Ovary (tissue), 9 donors: ENCODE measurements around the gene RAB40C. TPM values are rescaled to one million over a fixed set of nuclear protein-coding genes. Genes with fewer than 3 reads are reported as not detected.
A peak's percentile ranks its signal among the peaks of the same experiment; 100 is the strongest.

Experiments
- DNase-seq, 5 donors: peaks; one replicate each; pipeline ENCODE4 v3.0.0-alpha.2; 2019 to 2020
- H3K27ac ChIP-seq, 2 donors: fragments of 200-600 bp; one replicate each; pipeline versions ENCODE4 v1.5.1 to v1.8.0; 2019 to 2022
- H3K27me3 ChIP-seq: fragments of 200-600 bp; one replicate; pipeline ENCODE4 v1.8.0; 2022
- H3K36me3 ChIP-seq: fragments of 200-600 bp; sonication (generic); one replicate; pipeline ENCODE4 v1.5.1; 2019
- H3K4me1 ChIP-seq: one replicate; pipeline ENCODE4 v1.8.1; 2013; ENCODE audit warnings: mild to moderate bottlenecking, moderate library complexity; ENCODE audit not compliant: insufficient read depth
- H3K4me3 ChIP-seq: fragments of 200-600 bp; sonication (generic); one replicate; pipeline ENCODE4 v1.5.1; 2017
- H3K9me3 ChIP-seq, 2 donors: fragments of 200-600 bp in 1 of 2; sonication (generic) in 1 of 2; one replicate each; pipeline versions ENCODE4 v1.5.1 to v1.8.1; 2013 to 2019; ENCODE audit warnings: mild to moderate bottlenecking in 1 of 2, moderate library complexity in 1 of 2
- CTCF ChIP-seq, 3 donors: fragments of 450-650 bp in 2 of 3; fragments of 200-600 bp in 1 of 3; IDR thresholded peaks; one replicate each; pipeline versions ENCODE4 v1.5.1 to v1.8.0; 2016 to 2022; ENCODE audit warnings: antibody characterized with exemption in 3 of 3, mild to moderate bottlenecking in 1 of 3
- EP300 ChIP-seq: sonication (generic); formaldehyde crosslinking; IDR thresholded peaks from one replicate; pipeline ENCODE4 v1.6.1; 2017; ENCODE audit warnings: antibody characterized with exemption
- POLR2A ChIP-seq: fragments of 450-650 bp; IDR thresholded peaks from one replicate; pipeline ENCODE4 v1.6.1; 2017; ENCODE audit warnings: antibody characterized with exemption, mild to moderate bottlenecking, moderate library complexity
- WGBS, 3 donors: extraction: QIAGEN DNeasy Blood & Tissue Kit in 1 of 3; methylation state at CpG; one replicate each; pipeline versions ENCODE4 v1.1.5 to v1.1.7; 2013 to 2017; 5-methylcytosine and 5-hydroxymethylcytosine counted together
- intact Hi-C, 4 donors: fragments of 100-400 bp; cut with DNase I; formaldehyde crosslinking; loops; one replicate each; pipeline versions ENCODE4 v1.11.0 to v1.15.1; 2022 to 2023
- polyA plus RNA-seq, 2 donors: library from polyadenylated mRNA; stranded (reverse); fragments of 200-250 nt in 1 of 2; fragments of 350-450 nt in 1 of 2; fragmentation: Illumina TruSeq in 1 of 2; extraction: RNeasy Lipid Tissue Mini Kit (QIAGEN cat#74804) in 1 of 2; gene quantifications; one replicate each; pipeline ENCODE4 v1.2.3, GENCODE V29; 2013 to 2014
- total RNA-seq, 7 donors: library from RNA; depleted of rRNA in 2 of 7; stranded (reverse); fragments of >200 nt in 2 of 7; fragmentation: NEBNext Ultra II Directional in 3 of 7; extraction: Animal tissue kit (Norgen Biotek cat#: 25700) in 3 of 7; gene quantifications; one replicate each; pipeline versions ENCODE4 v1.1.0 to v1.2.4, GENCODE V29; 2016 to 2023
- donor health status: DM: no; HTN: no; CAD: no; lungs with moderate emphysema.
- donor health status: DM: no; HTN: no; CAD: no.
- donor health status: Bipolar disorder and iron deficiency.
- donor health status: DM: yes; HTN: yes; CAD: no.
- donor health status: DM: no; HTN: no; CAD: no.
- donor health status: DM: yes; HTN: yes; CAD: no.

Gene RAB40C
- total and polyA plus RNA-seq, 9 donors = 1.9 to 24.1 (median 21.0) TPM

- no peaks in the 10 kb centered on the region for H3K9me3 ChIP-seq
- intact Hi-C loops = no loop called here
- no peaks in the 10 kb centered on the region for H3K27me3 ChIP-seq
- H3K4me1 ChIP-seq = peaks cover 2% of the 10 kb centered on the region
- H3K36me3 ChIP-seq = no peaks in the 10 kb centered on the region
- WGBS, 3 donors = 48 to 66% (median 65%) methylated on average over 24 to 41 of the region's 41 CpGs
- H3K4me3 ChIP-seq = no peak overlapping the region
- H3K27ac ChIP-seq = no peak overlapping the region
- TF ChIP-seq CTCF (IDR thresholded peaks at IDR 0.05) (no peak), POLR2A (no peak), EP300 (no peak)
- no peak for DNase-seq
Observed at GRCh38 chr16:620700-621525, 31.0 kb downstream of the RAB40C start.

GRCh38 chr16:621526-622105 lies 31.8 kb downstream of the RAB40C start:
- WGBS, 3 donors = 79 to 81% (median 81%) methylated on average over 21 of the region's 21 CpGs
- H3K27ac ChIP-seq = no peak overlapping the region
- no peak overlapping the region for H3K4me3 ChIP-seq

GRCh38 chr16:622920-623280 lies 33.0 kb downstream of the RAB40C start:
- no peaks in the 10 kb centered on the region for H3K27me3 ChIP-seq
- H3K9me3 ChIP-seq = no peaks in the 10 kb centered on the region
- DNase-seq = no peak
- 93 to 96% (median 96%) methylated on average over 17 of the region's 17 CpGs for WGBS, 3 donors
- TF ChIP-seq POLR2A = no peak
- TF ChIP-seq CTCF (IDR thresholded peaks at IDR 0.05) = no peak
- TF ChIP-seq EP300 = no peak
- intact Hi-C loops = no loop called here
- no peaks in the 10 kb centered on the region for H3K36me3 ChIP-seq
- H3K4me1 ChIP-seq = peaks cover 2% of the 10 kb centered on the region
- H3K4me3 ChIP-seq = no peak overlapping the region
- H3K27ac ChIP-seq = no peak overlapping the region

More at GRCh38 chr16:621526-622105, 31.8 kb downstream of the RAB40C start:
- Histone ChIP-seq H3K9me3 (no peaks in the 10 kb centered on the region), H3K36me3 (no peaks in the 10 kb centered on the region), H3K4me1 (peaks cover 2% of the 10 kb centered on the region), H3K27me3 (no peaks in the 10 kb centered on the region)
- intact Hi-C loops = no loop called here
- peak in 1 of 5 donors; percentile 50 for DNase-seq
- TF ChIP-seq POLR2A (no peak), EP300 (no peak), CTCF (IDR thresholded peaks at IDR 0.05) (no peak)

- Histone ChIP-seq H3K27ac (no peak overlapping the region), H3K27me3 (no peaks in the 10 kb centered on the region), H3K36me3 (no peaks in the 10 kb centered on the region), H3K9me3 (no peaks in the 10 kb centered on the region), H3K4me1 (peaks cover 2% of the 10 kb centered on the region), H3K4me3 (no peak overlapping the region)
- WGBS, 3 donors = 77 to 87% (median 82%) methylated on average over 9 to 10 of the region's 10 CpGs
- no peak for DNase-seq
- intact Hi-C loops = loop anchor here in 1 of 4 donors (5.0 kb wide), 1 partner anchor 32 kb away; the partner anchor contains the start of gene RAB40C
- TF ChIP-seq CTCF (IDR thresholded peaks at IDR 0.05) (no peak), POLR2A (no peak), EP300 (no peak)
Observed at GRCh38 chr16:624526-625070, 34.7 kb downstream of the RAB40C start.
